K562 (cell line): Measurements from ENCODE around the gene CASKIN1.

Experiments used
- TF ChIP-seq, protein P1 (sequence below), 2 experiments: fragments of 450-650 bp in 1 of 2; sonication (generic) in 1 of 2; formaldehyde crosslinking in 1 of 2; IDR thresholded peaks in 1 of 2; conservative IDR thresholded peaks in 1 of 2; 2 replicates each; pipeline versions ENCODE4 v1.6.1 to v1.8.1; 2016 to 2023; ENCODE audit warnings: mild to moderate bottlenecking in 2 of 2, moderate library complexity in 2 of 2, inconsistent platforms in 1 of 2, missing genetic modification reagents in 1 of 2
- TF ChIP-seq, protein P2 (sequence below), 3 experiments: IDR thresholded peaks in 2 of 3; conservative IDR thresholded peaks in 1 of 3; 2 replicates each; pipeline ENCODE4 v1.5.1; 2011 to 2012; ENCODE audit warnings: low read length in 3 of 3, mild to moderate bottlenecking in 3 of 3, control low read depth in 2 of 3, improper control_type of control experiment in 1 of 3, inconsistent platforms in 1 of 3, low read depth in 1 of 3, mixed read lengths in 1 of 3, moderate library complexity in 1 of 3; ENCODE audit not compliant: insufficient read depth in 2 of 3

DNA sequence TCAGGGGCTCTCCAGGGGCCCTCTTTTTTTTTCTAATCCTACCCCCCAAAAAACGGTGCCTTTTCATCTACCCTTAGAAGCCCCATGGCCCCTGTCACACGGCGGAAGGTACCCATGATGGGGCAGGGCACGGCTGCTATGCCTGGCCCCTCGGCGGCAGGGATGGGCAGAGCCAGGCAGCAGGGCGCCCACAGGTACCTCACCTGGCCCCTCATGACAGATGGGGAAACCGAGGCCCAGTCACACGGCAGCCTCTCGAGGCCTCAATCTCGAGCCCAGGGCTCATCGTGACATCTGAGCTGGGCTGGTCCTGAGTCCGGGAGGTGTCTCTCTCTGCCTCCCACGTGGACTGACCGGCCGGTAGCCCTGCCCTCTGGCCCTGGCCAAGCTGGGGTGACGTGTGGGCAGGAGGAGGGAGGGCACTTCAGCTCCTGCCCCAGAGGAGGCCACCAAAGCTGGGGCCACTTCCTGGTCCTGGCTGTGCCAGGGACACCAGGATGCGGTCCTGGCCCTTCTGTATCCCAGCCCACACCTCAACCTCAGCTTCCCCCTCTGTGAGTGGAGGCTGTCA is 29.3 kb downstream of the CASKIN1 start:
- TF ChIP-seq, protein P1, sequence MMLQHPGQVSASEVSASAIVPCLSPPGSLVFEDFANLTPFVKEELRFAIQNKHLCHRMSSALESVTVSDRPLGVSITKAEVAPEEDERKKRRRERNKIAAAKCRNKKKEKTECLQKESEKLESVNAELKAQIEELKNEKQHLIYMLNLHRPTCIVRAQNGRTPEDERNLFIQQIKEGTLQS (IDR thresholded peaks at IDR 0.05) = no peak
- TF ChIP-seq, protein P1 (CRISPR knock-in tag; conservative IDR thresholded peaks at IDR 0.05) = no peak
- TF ChIP-seq, protein P2, sequence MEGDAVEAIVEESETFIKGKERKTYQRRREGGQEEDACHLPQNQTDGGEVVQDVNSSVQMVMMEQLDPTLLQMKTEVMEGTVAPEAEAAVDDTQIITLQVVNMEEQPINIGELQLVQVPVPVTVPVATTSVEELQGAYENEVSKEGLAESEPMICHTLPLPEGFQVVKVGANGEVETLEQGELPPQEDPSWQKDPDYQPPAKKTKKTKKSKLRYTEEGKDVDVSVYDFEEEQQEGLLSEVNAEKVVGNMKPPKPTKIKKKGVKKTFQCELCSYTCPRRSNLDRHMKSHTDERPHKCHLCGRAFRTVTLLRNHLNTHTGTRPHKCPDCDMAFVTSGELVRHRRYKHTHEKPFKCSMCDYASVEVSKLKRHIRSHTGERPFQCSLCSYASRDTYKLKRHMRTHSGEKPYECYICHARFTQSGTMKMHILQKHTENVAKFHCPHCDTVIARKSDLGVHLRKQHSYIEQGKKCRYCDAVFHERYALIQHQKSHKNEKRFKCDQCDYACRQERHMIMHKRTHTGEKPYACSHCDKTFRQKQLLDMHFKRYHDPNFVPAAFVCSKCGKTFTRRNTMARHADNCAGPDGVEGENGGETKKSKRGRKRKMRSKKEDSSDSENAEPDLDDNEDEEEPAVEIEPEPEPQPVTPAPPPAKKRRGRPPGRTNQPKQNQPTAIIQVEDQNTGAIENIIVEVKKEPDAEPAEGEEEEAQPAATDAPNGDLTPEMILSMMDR (IDR thresholded peaks at IDR 0.05 in 2 of 3, conservative IDR thresholded peaks at IDR 0.05 in 1 of 3; ENCODE audit: insufficient read depth in 2 of 3, low read depth in 1 of 3, low read length in 3 of 3) = no peak
